GM18511 (cell line): Measurements from ENCODE around the gene SRRT.

Experiments
- ATAC-seq: cut with Tn5 transposase; IDR thresholded peaks from one replicate; pipeline ENCODE4 v1.9.1; 2021; ENCODE audit warnings: mild to moderate bottlenecking, moderate library complexity; ENCODE audit not compliant: unreplicated experiment

SRRT gene, protein sequence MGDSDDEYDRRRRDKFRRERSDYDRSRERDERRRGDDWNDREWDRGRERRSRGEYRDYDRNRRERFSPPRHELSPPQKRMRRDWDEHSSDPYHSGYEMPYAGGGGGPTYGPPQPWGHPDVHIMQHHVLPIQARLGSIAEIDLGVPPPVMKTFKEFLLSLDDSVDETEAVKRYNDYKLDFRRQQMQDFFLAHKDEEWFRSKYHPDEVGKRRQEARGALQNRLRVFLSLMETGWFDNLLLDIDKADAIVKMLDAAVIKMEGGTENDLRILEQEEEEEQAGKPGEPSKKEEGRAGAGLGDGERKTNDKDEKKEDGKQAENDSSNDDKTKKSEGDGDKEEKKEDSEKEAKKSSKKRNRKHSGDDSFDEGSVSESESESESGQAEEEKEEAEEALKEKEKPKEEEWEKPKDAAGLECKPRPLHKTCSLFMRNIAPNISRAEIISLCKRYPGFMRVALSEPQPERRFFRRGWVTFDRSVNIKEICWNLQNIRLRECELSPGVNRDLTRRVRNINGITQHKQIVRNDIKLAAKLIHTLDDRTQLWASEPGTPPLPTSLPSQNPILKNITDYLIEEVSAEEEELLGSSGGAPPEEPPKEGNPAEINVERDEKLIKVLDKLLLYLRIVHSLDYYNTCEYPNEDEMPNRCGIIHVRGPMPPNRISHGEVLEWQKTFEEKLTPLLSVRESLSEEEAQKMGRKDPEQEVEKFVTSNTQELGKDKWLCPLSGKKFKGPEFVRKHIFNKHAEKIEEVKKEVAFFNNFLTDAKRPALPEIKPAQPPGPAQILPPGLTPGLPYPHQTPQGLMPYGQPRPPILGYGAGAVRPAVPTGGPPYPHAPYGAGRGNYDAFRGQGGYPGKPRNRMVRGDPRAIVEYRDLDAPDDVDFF

DNA sequence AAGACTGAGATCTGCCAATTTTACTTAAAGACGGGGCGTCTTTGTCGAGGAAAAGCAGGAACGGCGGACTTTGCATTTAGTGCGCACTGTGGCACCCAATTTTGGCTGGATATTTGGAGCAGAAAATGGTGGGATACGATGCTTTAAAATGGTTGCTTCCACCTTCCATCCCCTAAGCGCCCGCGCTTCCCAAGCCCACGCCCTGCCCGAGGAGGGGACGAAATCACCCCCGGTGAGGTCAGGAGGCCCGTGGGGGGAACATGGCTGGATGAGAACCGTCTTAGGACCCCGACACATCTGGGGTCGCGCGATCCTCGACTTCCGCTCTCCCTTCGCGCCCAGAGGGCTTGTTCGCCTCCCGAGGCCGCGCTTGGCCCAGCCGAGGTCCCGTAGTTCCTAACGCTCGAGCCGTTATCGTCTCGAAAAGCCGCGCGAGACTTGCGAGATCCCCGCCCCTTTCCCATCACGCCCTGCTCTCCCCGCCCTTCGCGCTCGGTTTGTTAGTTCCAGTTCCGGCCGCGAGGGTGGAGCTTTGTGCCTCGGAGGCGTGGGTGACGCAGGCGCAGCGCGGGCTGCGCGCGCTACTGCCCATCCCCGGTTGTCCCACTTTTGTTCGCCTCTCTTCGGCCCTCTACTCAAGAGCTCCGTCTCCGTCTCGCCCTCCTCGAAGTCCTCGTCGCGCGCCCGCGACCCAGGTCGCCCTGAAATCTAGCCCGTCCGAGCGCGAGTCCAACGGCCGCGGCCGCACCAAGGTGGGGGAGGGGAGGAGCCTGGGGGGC is at the start of gene SRRT:
TSS of gene SRRT (plus strand) at position 527 of the 779 bp plus-strand sequence. CDS start 488 bp downstream, outside the sequence.
- ATAC-seq = peak; percentile 95

DNA sequence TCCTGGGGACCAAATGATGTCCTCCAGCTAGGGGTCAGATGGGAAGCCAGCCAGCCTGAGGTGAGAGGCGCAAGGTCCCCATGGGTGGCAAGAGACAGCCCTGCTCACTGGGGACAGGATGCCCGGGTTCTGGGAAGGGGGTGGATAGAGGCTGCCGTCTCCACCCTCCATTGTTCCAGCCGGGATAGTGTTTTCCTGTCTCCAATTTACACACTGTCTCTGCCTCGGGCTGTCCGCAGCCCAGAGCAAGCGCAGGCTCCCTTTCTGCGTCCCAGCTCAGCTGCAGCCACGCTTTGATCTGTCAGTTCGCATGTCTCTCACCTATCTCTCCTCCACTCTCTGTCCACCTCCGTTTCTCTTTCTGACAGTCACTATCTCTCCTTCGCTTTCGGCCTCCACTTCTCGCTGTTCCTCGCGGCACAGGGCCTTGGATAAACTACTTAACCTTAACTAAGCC is 49.7 kb upstream of the SRRT start:
- no peak for ATAC-seq

DNA sequence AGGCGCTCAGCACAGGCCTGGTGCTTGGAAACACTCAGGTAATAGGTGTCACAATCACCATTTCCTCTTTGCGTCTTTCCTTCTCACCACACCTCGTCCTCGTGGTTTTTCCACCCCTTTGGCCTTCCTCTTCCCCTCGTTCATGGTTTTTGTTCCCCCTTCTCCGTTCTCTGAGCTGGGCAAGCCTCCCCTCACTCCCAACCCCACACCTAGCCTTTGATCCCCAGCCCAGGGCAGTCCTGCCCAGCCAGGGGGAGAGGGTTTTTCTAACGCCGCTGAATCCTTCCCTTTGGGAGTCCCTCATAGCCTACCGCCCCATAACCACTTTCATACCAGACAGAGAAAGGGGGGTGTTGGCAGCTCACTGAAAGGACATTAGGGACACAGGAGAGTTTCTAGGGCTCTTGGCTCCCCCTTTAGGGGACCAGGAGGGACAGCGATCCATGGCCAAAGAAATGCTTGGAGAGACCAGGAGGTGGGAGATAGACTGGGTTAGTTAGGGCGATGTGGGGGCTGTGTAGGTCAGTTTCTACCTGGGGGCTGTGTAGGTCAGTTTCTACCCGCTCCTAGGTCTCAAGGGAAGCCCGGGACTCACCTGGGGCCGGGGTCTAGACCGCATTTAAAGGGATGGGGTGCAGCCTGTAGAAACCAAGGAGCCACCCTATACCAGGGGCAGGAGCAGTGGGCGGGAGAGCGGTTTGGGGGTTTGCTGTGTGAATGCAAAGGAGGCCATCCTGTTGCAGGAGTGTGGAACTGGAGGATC is 49.0 kb upstream of the SRRT start:
- no peak for ATAC-seq

DNA sequence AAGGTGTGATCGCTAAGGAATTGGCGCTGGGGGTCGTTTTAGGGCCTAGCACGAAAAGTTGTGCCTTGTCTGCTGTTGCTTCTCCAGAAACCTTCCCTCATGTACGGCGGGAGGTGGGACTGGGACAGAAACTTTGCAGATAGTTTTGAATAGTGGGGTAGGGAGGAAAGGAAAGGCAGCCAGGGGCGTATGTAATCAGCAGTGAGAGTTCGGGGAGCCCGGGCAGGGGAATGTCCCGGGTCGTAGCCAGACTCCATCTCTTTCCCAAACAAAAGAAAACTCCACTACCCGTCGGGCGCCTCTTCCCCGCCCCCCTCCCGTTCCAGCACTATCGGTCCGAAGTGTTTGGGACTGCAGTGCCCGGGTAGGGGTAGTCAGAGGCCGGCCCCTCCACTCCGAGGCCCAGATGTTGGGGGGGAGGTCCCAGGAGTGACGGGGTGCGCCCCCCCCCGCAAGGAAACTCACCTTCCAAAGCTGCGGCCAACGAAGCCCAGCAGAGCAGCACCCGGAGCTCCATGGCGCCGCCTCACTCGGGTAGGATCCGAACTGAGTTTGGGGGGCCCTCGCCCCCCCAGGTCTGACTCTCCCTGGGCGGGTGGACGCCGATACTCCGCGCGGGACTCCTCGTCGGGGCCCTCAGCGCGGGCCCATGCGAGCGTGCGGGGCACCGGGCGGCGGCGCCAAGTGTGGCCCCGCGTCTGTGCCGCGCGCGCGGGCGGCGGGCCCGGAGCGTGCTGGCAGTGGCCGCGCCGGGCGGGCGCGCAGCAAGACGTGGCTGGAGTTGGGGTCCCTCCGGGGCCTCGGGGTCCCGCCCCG is 48.2 kb upstream of the SRRT start:
- no peak for ATAC-seq

DNA sequence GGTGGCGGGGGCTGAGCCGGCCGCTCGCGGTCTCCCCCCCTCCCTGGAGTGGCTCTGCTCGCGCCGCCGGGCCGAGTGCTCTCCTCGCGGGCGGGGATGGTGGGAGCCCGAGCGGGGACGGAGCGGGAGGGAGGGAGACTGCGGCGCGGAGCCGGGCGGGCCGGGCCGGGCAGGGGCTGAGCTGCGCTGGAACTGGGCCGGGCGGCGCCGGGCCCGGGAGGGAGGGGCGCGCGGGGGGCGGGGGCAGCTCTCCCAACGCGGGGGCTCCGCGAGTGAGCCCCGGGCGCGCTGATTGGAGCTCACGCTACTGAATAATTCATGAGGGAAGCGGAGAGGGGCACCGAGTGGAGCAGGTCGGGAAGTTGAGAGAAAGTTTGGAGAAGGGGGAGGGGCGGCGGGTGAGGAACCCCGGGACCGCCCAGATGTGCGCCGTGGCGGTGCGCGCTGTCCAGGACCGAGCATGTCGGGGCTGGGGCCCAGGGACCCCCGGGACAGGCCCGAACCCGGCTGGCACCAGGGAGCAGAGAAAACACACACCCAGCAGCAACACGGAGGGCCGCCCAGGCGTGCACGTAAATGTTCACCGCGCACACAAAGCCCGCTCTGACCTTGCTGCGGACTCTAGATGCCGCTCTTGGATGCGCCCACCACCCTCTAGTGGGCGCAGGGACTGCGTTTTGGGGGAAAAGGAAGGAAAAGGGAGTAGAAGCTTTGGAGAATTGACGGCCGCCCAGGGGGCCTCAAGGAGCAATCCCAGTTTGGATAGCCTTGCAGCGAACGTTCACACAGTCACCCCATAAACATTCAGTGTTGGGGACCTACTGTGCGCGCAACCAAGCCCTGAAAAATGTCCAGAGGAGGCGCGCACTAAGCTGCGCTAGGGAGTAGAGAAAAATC is 47.3 kb upstream of the SRRT start, which contains the start of gene EPHB4:
TSS of gene EPHB4 (minus strand) at position 194 of the 897 bp plus-strand sequence. CDS start 493 bp downstream, outside the sequence.
- ATAC-seq = no peak

DNA sequence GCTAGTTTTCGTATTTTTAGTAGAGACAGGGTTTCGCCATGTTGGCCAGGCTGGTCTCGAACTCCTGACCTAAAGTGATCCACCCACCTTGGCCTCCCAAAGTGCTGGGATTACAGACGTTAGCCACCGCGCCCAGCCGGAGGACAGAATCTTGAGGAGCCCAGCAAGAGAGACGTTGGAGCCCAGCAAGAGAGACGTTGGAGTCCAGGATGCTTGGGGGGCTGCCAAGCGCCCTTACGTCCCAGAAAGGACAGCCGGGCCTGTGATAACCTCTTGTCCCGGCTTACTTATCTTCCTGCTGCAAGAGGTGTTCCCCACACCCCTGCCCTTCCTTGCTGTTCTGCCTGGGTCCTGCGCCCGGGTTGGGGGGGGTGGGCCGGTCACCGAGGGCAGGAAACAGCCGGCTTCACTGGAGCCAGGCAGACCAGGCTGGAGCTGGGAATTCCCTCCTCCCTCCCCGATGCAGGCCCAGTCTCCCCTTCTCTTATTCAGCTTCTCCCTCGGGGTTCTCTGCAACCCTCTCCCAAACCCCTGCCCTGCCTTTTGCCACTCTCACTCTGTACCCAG is 45.7 kb upstream of the SRRT start:
- ATAC-seq = no peak

DNA sequence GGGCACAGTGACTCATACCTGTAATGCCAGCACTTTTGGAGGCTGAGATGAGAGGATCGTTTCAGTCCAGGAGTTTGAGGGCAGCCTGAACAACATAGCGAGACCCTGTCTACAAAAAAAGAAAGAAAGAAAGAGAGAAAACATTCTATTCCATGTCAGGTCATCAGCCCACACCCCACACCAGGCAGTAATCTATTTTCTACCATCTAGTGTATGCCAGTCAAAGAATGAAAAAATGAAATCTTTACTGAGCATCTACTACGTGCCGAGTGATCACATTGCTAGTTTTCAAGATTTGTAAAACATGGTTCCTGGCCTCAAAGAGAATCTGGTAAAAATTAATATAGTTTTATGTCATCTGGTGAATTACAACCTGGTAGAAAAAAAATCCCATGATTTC is 44.5 kb upstream of the SRRT start:
- no peak for ATAC-seq

DNA sequence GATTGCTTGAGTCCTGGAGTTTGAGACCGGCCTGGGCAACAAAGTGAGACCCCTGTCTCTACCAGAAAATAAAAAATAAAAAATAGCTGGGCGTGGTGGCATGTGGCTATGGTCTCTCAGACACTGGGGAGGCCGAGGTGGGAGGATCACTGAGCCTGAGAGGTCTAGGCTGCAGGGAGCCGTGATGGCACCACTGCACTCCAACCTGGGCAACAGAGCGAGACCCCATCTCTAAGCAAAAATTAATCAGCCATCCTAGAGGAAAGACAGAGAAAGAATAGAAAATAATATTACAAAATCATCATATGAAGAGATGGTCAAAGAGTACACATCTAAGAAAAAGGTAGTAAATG is 42.6 kb upstream of the SRRT start:
- no peak for ATAC-seq

DNA sequence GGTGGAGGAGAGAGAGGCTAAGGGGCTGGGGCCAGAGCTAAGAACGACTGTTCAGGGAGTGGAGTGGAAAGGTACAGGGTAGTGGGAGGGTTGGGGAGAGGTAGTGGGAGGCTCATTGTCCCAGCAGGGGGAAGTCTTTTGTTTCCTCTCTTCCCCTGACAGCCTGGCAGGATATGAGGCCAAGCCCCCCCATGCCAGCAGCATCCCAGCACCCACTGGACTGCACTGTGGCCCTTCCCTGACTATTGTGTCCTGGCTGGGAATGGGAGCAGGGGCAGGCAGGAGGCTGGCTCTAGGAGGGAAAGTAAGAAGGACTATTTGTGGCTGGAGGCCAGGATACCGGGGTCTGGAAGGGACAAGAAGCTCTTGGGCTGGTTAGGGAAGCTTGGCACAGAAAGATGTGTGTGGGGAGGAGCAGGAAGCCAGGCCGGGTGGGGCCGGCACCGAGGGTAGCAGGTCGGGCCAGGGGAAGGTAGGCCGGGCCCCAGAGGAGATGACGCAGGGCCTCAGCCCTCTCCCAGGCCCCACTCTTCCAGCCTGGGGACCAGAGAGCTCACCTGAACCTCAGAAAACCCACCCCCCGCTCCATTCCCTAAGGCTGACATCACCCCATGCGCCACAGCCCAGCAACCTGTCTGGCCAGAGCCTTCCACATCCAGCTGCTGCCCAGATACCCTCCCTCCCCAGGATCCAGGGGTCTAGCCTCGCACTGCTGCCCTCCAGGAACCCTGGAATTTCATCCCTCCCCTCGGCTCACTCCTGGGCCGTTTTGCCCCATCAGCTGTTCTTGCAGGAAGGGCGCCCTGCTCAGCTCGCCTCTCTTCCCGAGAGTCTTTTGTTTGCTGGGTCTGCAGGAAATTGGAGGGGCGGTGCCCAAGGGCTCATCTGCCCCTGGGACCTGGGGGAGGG is 38.7 kb upstream of the SRRT start:
- no peak for ATAC-seq

DNA sequence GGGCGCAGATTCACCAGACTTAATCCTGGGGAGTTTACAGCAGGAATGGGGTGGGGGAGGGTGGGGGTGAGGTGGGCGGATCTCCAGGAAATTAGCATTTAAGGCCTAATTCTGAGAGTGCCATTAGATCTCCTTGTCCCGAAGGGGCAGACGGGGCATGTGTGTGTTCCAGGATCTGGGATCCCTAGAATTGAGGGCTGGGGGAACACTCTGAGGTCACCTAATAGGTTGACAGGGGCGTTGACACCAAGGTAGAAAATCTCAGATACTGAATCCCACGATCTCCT is 38.1 kb upstream of the SRRT start:
- no peak for ATAC-seq

DNA sequence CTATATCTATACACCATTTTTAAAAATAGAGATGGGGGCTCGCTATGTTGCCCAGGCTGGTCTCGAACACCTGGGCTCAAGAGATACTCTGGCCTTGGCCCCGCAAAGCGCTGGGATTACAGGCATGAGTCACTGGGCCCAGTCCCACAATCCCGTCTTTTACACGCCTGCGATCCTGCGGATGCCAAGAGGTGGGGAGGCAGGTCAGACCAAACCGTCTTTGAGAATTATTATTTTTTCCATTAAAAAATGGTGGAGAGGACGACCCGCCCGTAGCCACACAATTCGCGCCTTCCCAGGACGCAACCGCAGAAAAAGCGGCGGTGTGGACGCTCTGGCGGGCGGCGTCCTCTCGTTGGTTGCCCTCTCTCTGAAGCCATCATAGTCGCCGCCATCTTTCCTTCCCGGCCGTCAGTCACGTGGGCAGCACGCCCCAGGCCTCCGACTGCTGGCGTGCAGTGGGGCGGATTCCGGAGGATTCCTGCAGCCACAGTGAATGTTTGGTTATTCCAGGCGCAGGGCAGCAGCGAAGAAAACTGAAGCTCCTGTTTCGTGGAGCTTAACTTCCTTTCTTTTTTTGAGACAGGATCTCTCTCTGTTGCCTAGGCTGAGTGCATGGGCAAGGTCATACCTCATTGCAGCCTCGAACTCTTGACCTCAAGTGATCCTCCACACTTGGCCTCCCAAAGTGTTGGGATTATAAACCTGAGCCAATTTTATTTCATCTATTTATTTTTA is 37.6 kb upstream of the SRRT start:
- peak; percentile 69 for ATAC-seq

DNA sequence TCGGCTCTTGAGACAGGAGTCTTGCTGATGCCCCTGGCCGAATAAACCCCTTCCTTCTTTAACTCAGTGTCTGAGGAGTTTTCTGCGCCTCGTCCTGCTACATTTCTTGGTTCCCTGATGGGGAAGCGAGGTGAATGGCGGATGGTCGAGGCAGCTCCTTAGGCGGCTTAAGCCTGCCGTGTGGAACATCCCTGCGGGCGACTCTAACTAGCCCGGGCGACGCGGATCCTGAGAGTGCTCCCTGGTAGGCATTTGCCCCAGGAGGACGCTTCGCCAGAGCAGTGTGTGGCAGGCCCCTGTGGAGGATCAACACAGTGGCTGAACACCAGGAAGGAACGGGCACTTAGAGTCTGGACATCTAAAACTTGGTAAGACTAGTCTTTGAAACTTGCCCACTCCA is 35.5 kb upstream of the SRRT start:
- no peak for ATAC-seq

DNA sequence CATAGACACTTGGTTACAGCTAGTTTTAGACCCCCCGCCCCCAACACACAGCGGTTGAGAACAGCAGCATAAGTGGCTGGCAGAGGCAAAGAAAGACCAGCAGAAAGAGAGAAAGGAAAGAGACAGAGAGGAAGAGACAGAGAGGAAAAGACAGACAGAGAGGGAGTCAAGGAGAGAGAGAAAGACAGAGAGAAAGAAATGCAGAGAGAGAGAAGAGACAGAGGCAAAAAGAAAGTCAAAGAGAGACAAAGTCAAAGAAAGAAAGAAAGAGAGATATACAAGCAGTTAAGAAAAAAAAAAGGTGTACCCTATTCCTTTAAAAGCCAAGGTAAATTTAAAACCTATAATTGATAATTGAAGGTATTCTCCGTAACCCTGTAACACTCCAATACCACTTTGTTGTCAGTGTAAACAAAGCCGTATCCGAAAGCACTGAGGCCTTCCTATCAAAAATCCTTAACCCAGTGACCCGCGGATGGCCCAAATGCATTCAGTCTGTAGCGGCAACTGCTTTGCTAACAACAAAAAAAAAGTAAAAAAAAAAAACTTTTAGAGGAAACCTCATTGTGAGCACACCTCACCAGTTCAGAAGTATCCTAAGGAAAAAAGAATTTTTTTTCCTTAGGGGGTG is 34.3 kb upstream of the SRRT start:
- no peak for ATAC-seq

DNA sequence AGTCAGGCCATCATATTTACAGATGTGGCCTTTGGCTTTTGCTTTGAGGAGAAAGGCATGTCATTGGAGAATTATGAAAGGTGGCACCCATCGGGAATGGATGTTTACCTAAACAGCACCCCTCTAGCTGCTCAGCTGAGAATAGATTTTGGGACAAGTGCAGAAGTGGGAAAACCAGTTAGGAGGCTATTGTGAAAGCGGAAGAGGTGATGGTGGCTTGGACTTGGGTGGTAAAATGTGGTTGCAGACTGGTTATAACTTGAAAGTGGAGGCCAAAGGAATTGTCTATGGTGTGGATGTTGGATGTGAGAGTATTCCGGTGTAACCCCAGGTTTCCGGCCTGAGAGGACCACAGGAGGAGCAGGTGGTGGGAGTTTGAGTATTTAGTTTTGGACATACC is 27.5 kb upstream of the SRRT start:
- no peak for ATAC-seq

DNA sequence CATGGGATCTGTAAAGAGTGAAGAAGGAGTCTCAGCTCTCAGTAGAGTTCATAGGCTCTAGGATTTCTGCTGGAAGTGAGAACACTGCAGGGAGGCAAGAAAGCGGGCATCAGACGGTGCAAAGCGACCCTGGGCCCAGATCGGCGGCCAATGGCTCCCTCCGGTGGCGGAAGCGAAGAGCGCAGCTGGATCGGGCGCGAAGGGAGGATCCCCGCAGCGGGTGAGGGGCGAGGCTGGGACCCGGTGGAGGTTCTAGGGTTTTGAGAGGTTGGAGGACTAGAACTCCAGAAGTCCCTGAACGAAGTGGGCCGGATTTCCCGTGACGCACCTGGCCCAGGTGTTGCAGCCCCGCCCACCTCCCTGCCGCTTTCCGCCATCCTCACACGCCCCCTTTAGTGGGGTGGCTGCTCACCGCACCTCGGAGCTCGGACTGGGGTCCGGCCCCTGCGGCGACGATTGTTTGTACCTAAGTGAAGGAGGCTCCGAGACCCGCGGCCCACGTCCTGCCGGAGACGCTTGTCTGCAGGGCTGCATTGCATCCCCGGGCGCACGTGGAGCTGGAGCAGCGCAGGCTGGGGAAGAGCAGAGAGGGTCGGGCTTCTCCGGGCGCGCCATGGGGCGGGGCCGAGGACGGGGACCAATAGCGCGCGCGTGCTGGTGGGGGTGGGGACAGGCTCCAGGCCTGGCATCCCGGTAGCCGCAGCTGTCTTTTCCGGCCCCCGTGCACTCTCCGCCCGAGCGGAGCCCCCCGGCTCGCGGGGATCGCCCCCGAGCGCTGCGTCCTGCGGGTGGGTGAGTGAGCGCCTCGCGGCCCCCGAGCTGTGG is 22.6 kb upstream of the SRRT start, which contains the start of gene SLC12A9:
TSS of gene SLC12A9 (plus strand) at position 666 of the 825 bp plus-strand sequence. CDS start 1,485 bp downstream, outside the sequence.
- peak; percentile 89 for ATAC-seq
